ENCODE data around the gene MCM10. TPM values are rescaled to one million over a fixed set of nuclear protein-coding genes. Genes with fewer than 3 reads are reported as not detected.

The MCM10 gene
- total RNA-seq: 4.1 TPM

GRCh38 chr10:13160934-13161856 lies at the start of gene MCM10:
Gene MCM10 (plus strand): TSS chr10:13161558. CDS start chr10:13164203, 2,645 bp downstream.

GRCh38 chr10:13234172-13234571 lies 72.8 kb downstream of the MCM10 start, which contains the start of gene UCMA:
Gene UCMA (minus strand): TSS chr10:13234374. CDS start chr10:13234258, 116 bp downstream.

Other genes starting within 250 kb of the MCM10 start
- 13.0 TPM for gene CCDC3, start 159.8 kb upstream of the MCM10 start, total RNA-seq
- 39.9 TPM for gene OPTN, start 61.4 kb upstream of the MCM10 start, total RNA-seq
- not detected for gene UCMA, start 72.8 kb downstream of the MCM10 start, total RNA-seq
- gene PHYH, start 138.5 kb downstream of the MCM10 start, total RNA-seq: 29.1 TPM
- gene SEPHS1, start 186.7 kb downstream of the MCM10 start, total RNA-seq: 70.8 TPM